ENCODE results near the gene ACOD1.

Gene ACOD1

DNA sequence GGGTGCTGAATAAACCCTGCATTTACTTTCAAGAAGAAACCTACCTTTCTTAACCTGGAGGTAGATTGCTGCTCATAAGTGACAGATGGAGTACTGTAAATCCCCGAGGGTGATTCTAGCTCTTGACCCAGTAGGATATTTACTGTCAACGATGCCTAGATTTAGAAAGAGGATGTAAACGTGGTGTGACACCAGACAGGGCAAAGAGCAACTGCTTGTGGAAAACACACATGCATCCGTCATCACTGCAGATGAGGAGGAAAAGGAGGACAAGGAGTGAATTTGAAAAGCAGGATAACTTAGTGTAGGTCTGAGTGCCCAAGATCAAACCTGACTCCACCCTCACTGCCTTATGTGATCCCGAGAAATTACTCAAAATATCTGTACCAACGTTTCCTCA, 33.8 kb downstream of the ACOD1 start:
- H3K4me3 ChIP-seq (ENCODE audit: control insufficient read depth, low read depth, low read length), result no peak overlapping the region
- TF ChIP-seq, protein P1, sequence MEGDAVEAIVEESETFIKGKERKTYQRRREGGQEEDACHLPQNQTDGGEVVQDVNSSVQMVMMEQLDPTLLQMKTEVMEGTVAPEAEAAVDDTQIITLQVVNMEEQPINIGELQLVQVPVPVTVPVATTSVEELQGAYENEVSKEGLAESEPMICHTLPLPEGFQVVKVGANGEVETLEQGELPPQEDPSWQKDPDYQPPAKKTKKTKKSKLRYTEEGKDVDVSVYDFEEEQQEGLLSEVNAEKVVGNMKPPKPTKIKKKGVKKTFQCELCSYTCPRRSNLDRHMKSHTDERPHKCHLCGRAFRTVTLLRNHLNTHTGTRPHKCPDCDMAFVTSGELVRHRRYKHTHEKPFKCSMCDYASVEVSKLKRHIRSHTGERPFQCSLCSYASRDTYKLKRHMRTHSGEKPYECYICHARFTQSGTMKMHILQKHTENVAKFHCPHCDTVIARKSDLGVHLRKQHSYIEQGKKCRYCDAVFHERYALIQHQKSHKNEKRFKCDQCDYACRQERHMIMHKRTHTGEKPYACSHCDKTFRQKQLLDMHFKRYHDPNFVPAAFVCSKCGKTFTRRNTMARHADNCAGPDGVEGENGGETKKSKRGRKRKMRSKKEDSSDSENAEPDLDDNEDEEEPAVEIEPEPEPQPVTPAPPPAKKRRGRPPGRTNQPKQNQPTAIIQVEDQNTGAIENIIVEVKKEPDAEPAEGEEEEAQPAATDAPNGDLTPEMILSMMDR (conservative IDR thresholded peaks at IDR 0.05; ENCODE audit: control insufficient read depth, insufficient read depth, low read depth, low read length), result no peak
- no peak for DNase-seq (ENCODE audit: low read depth)

GRCh38 chr13:76983676-76984075, 35.4 kb downstream of the ACOD1 start:
- no peak for DNase-seq (ENCODE audit: low read depth)
- TF ChIP-seq, protein P1 (conservative IDR thresholded peaks at IDR 0.05; ENCODE audit: control insufficient read depth, insufficient read depth, low read depth, low read length), result no peak
- H3K4me3 ChIP-seq (ENCODE audit: control insufficient read depth, low read depth, low read length), result no peak overlapping the region

- DNase-seq (ENCODE audit: low read depth), result no peak
- TF ChIP-seq, protein P1 (conservative IDR thresholded peaks at IDR 0.05; ENCODE audit: control insufficient read depth, insufficient read depth, low read depth, low read length), result no peak
Measured at GRCh38 chr13:76991432-76991795, 43.1 kb downstream of the ACOD1 start.

GRCh38 chr13:76991796-76992547, 43.7 kb downstream of the ACOD1 start, which contains the start of gene CLN5:
Gene CLN5 (plus strand): TSS chr13:76992081. CDS start chr13:76992099, 18 bp downstream.
- DNase-seq (ENCODE audit: low read depth), result peak; percentile 85
- TF ChIP-seq, protein P1 (conservative IDR thresholded peaks at IDR 0.05; ENCODE audit: control insufficient read depth, insufficient read depth, low read depth, low read length), result no peak
- peak within 1 kb of the TSS; percentile 89 for H3K4me3 ChIP-seq (ENCODE audit: control insufficient read depth, low read depth, low read length)

More at GRCh38 chr13:76991432-76991795, 43.1 kb downstream of the ACOD1 start:
- H3K4me3 ChIP-seq (ENCODE audit: control insufficient read depth, low read depth, low read length), result peak overlapping the region; percentile 89

- DNase-seq (ENCODE audit: low read depth), result peak; percentile 26
- peak overlapping the region; percentile 89 for H3K4me3 ChIP-seq (ENCODE audit: control insufficient read depth, low read depth, low read length)
- TF ChIP-seq, protein P1 (conservative IDR thresholded peaks at IDR 0.05; ENCODE audit: control insufficient read depth, insufficient read depth, low read depth, low read length), result no peak
Measured at GRCh38 chr13:76992548-76993001, 44.3 kb downstream of the ACOD1 start.

DNA sequence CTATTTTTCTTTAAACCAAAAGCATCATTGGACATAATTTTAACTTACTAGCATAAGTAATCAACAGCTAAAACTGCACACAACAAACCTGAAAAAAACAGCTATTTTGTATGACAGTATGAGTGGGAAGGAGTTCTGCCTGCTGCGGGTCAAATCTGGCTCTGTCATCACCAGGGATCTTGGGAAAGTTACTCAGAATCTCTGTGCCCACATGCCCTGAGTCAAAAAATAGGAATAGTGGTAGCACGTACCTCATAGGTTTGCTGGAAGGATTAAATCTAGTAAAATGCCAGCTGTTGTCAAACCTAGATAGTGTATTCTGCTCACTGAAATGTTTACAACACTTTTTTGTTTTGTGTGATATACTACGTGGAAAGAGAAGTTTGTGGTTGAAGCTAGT, 44.7 kb downstream of the ACOD1 start:
- H3K4me3 ChIP-seq (ENCODE audit: control insufficient read depth, low read depth, low read length), result peak overlapping the region; percentile 89
- peak; percentile 58 for DNase-seq (ENCODE audit: low read depth)
- TF ChIP-seq, protein P1 (conservative IDR thresholded peaks at IDR 0.05; ENCODE audit: control insufficient read depth, insufficient read depth, low read depth, low read length), result no peak

All from fibroblast of mammary gland (primary cell).